ENCODE measurements around the gene CAPG. TPM values are rescaled to one million over a fixed set of nuclear protein-coding genes. Genes with fewer than 3 reads are reported as not detected.

The CAPG gene
- total RNA-seq, 1 donor from 2014 or later: 208 TPM

DNA sequence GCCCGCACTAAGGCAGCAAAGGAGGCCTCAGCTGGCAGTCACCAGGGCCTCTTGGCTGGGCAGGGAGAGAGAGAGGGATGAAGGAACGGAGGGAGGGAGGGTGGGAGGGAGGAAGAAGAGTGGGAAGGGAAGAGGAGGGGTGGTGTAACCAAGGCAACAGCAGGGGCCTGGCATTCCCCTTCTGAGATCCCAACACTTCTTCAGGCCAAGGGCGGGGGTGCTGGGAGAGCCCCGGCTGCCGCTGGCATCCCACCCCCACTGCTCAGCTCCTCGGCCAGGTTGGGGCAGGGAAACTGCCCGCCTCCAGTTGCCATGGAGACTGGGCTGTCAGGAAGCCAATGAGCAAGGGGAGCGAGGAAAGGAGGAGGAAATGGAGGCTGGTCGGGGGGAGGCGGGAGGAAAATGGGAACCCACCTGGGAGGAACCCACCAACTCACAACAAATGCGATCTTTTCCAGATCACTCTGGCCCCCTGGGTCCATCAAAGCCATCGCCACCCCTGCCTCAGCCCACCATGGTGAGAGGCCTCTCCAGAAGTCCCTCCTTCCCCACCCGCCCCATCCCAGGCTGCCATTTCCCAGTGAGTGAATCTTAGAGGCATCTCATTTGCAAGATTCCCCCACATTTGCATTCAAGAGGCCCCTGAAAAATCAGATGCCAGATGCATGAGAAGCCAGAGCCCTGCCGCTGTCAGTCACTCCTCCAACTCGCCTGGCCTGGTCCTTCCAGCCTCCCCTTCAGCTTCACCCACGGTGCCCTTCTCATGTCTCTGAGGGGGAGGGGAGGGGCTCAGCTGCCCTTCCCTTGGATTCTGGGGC lies 20.8 kb upstream of the CAPG start:
- H3K27me3 Mint-ChIP-seq: no peaks in the 10 kb centered on the region
- TF ChIP-seq, protein P1, sequence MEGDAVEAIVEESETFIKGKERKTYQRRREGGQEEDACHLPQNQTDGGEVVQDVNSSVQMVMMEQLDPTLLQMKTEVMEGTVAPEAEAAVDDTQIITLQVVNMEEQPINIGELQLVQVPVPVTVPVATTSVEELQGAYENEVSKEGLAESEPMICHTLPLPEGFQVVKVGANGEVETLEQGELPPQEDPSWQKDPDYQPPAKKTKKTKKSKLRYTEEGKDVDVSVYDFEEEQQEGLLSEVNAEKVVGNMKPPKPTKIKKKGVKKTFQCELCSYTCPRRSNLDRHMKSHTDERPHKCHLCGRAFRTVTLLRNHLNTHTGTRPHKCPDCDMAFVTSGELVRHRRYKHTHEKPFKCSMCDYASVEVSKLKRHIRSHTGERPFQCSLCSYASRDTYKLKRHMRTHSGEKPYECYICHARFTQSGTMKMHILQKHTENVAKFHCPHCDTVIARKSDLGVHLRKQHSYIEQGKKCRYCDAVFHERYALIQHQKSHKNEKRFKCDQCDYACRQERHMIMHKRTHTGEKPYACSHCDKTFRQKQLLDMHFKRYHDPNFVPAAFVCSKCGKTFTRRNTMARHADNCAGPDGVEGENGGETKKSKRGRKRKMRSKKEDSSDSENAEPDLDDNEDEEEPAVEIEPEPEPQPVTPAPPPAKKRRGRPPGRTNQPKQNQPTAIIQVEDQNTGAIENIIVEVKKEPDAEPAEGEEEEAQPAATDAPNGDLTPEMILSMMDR (IDR thresholded peaks at IDR 0.05): no peak
- H3K4me3 Mint-ChIP-seq: no peak overlapping the region
- ChIA-PET POLR2A (interaction anchor here (1.0 kb wide), 1 partner anchor 108 kb away, joined by 3 read pairs; the partner anchor contains the start of gene MAT2A), CTCF (interaction anchor here (1.1 kb wide), 1 partner anchor 11 kb away, joined by 4 read pairs; no protein-coding TSS in a partner anchor)
- intact Hi-C loops (cut with micrococcal nuclease): no loop called here
- no peaks in the 10 kb centered on the region for H3K36me3 Mint-ChIP-seq (ENCODE audit: low read depth)
- ATAC-seq (ENCODE audit: low read depth): no peak
- no peaks in the 10 kb centered on the region for H3K9me3 Mint-ChIP-seq
- H3K4me1 Mint-ChIP-seq: peaks cover 9% of the 10 kb centered on the region
- H3K27ac Mint-ChIP-seq: no peak overlapping the region
- no peak for DNase-seq

DNA sequence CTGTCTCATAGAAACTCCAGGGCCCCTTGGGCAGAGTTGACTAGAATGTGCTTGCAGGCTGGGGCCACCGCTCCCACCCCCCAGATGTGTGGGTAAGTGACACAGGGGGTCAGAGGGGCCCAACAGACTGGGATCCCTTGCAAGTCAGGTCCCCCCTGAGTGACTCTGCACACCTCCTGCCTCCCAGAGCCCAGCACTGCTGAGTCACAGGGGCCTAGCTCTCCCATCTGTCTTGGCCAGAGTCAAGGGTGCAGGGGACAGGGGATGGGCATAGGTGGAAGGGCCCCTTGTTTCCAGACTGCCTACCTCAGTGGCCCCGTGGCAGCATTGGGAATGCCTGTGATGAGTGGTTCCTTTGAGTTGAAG lies 19.7 kb upstream of the CAPG start:
- POLR2A ChIA-PET: interaction anchor here (1.0 to 2.7 kb wide), 3 partner anchors 8 to 109 kb away, joined by 3 to 11 read pairs (median 5); partner anchors contain the start of genes MAT2A and SH2D6
- intact Hi-C loops (cut with micrococcal nuclease): no loop called here
- H3K9me3 Mint-ChIP-seq: no peaks in the 10 kb centered on the region
- CTCF ChIA-PET: no interaction called here
- no peaks in the 10 kb centered on the region for H3K4me1 Mint-ChIP-seq
- H3K27me3 Mint-ChIP-seq: no peaks in the 10 kb centered on the region
- TF ChIP-seq, protein P1 (IDR thresholded peaks at IDR 0.05): no peak
- no peak for ATAC-seq (ENCODE audit: low read depth)
- no peak for DNase-seq
- H3K27ac Mint-ChIP-seq: no peak overlapping the region
- no peaks in the 10 kb centered on the region for H3K36me3 Mint-ChIP-seq (ENCODE audit: low read depth)
- H3K4me3 Mint-ChIP-seq: no peak overlapping the region

DNA sequence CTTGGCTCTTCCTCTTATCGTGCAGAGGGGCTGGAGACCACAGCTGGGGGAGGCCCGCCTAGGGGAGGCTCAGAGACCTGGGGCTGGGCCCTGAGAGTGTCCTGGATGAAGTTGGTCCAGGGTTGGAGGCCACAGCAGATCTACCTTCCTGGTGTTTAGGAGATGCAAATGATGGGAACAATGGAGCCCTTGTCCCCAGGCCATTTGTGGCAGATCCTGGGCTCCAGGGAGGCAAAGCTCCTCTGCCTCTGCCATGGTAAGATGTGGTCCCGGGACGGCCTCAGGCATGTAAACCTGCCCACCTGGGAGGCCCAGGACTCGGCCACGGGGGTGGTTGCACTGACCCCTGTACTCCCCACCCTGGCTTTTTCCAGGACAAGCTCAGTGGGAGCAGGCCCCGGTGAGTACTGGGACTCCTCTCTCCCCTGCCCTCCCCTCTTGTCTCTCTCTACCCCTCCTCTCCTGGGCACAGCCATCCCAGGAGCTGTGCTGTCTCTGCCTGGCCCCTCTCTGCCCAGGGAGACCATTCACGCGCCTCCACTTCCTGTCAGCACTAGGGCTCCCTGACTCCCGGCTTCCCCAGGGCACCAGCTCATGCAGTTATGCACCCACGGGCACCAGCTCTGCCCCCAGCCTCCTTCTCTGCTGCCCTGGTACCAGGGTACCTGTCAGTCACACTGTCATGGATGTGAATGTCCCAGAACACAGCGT lies 19.2 kb upstream of the CAPG start:
- ChIA-PET CTCF (interaction anchor here (1.4 kb wide), 1 partner anchor 10 kb away, joined by 4 read pairs; no protein-coding TSS in a partner anchor), POLR2A (interaction anchor here (0.6 to 2.7 kb wide), 3 partner anchors 9 to 91 kb away, joined by 5 to 11 read pairs (median 9); partner anchors contain the start of gene SH2D6)
- TF ChIP-seq, protein P1 (IDR thresholded peaks at IDR 0.05): no peak
- no peak overlapping the region for H3K4me3 Mint-ChIP-seq
- H3K27ac Mint-ChIP-seq: no peak overlapping the region
- DNase-seq (no peak), ATAC-seq (ENCODE audit: low read depth) (no peak)
- H3K4me1 Mint-ChIP-seq: no peaks in the 10 kb centered on the region
- H3K9me3 Mint-ChIP-seq: no peaks in the 10 kb centered on the region
- H3K36me3 Mint-ChIP-seq (ENCODE audit: low read depth): no peaks in the 10 kb centered on the region
- intact Hi-C loops (cut with micrococcal nuclease): no loop called here
- no peaks in the 10 kb centered on the region for H3K27me3 Mint-ChIP-seq

DNA sequence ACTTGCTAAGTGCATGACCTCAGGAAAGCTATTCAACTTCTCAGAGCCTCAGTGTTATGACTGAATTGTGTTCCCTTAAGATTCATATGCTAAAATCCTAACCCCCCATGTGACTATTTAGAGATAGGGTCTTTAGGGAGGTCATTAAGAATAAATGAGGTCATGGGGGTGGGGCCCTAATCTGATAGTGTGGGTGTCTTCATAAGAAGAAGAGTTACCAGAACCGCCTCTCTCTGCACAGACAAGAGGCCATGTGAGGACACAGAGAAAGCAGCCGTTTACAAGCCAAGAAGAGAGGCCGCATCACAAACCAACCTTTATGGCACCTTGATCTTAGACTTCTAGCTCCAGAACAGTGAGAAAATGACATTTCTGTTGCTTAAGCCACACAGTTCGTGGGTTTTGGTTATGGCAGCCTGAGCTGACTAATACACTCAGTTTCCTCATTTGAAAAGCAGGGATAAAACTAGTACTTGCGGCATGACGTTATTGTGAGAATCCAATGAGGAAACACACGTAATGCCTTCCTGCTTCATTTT lies 18.2 kb upstream of the CAPG start:
- ChIA-PET POLR2A (interaction anchor here (0.6 to 2.7 kb wide), 4 partner anchors 10 to 110 kb away, joined by 3 to 11 read pairs (median 6); partner anchors contain the start of gene MAT2A), CTCF (interaction anchor here (1.0 to 1.4 kb wide), 2 partner anchors 9 to 124 kb away, joined by 4 read pairs; no protein-coding TSS in a partner anchor)
- Mint-ChIP-seq H3K36me3 (ENCODE audit: low read depth) (no peaks in the 10 kb centered on the region), H3K27ac (no peak overlapping the region), H3K27me3 (no peaks in the 10 kb centered on the region), H3K4me1 (no peaks in the 10 kb centered on the region), H3K9me3 (no peaks in the 10 kb centered on the region), H3K4me3 (no peak overlapping the region)
- ATAC-seq (ENCODE audit: low read depth) (no peak), DNase-seq (no peak)
- TF ChIP-seq, protein P1 (IDR thresholded peaks at IDR 0.05): no peak
- intact Hi-C loops (cut with micrococcal nuclease): no loop called here

Data from activated B cell treated with CpG ODN at 0.5 μM for 24 hours (primary cell).